ENCODE results near the gene RBP7. TPM values are rescaled to one million over a fixed set of nuclear protein-coding genes. Genes with fewer than 3 reads are reported as not detected.

Gene RBP7
- polyA plus RNA-seq, 4 donors, result 17.0 to 40.0 (median 21.4) TPM

DNA sequence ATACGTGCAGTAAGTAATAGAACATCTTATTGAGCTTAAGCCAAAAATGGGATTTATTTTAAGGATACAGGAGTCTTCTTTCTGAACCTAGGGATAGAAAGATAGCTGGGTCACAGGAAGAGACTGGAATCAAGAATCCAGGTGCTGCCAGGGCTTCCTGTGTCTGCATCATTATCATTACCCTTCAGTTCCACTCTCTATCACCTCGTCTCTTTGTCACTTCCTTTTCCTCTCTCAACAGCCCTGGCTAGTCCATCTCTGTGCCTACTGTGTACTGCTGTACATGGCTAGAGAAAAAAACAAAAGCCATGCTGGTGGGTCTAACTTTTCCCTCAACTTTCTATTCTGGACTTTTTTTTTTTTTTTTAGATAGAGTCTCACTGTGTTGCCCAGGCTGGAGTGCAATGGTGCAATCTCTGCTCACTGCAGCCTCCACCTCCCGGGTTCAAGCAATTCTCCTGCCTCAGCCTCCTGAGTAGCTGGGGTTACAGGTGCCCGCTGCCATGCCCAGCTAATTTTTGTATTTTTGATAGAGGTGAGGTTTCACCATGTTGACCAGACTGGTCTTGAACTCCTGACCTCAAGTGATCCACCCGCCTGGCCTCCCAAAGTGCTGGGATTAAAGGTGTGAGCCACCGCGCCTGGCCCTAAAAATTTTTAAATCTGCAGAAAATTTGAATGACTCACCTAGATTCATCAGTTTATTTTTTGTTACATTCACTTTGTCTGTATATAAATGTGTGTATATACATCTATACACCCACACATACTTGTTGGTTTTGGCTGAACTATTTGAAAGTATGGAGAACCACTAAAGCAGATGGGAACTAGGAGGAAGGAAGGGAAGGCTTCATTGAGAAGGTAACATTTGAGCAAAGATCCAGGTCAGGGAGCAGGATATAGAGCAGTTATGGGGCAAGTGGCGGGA, 67.7 kb downstream of the RBP7 start:
- DNase-seq (ENCODE audit: low read depth in 4 of 4, low spot score in 3 of 4), result no peak

DNA sequence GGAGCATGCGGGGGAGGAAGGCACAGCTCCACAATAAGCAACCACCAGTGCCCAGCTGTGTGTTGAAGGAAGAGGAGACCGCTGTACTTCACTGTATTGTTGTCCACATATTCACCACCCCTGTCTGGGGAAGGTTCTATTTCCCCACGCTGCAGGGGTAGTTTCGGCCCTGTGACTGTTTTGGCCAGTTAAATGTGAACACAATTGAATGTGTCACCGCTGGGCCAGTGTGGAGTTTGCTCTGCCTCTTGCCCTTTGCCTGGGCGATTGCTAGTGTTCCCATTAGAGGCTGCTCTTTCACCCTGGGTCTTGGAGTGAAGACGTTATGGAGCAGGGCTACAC, 68.3 kb downstream of the RBP7 start:
- no peak for DNase-seq (ENCODE audit: low read depth in 4 of 4, low spot score in 3 of 4)

Other genes with a start within 250 kb of the RBP7 start
- 100 to 1,000 TPM; 137 to 159 (median 154) TPM for gene CLSTN1, start 173.3 kb upstream of the RBP7 start, polyA plus RNA-seq (ENCODE audit: insufficient read length in 4 of 4)
- 10 to 100 TPM; 30.9 to 35.2 (median 32.6) TPM for gene CTNNBIP1, start 87.0 kb upstream of the RBP7 start, polyA plus RNA-seq (ENCODE audit: insufficient read length in 4 of 4)
- 10 to 100 TPM; 60.8 to 78.0 (median 71.9) TPM for gene LZIC, start 53.8 kb upstream of the RBP7 start, polyA plus RNA-seq (ENCODE audit: insufficient read length in 4 of 4)
- gene NMNAT1, start 53.8 kb upstream of the RBP7 start, polyA plus RNA-seq (ENCODE audit: insufficient read length in 4 of 4), result 10 to 100 TPM; 14.3 to 24.9 (median 18.1) TPM
- gene UBE4B, start 35.7 kb downstream of the RBP7 start, polyA plus RNA-seq (ENCODE audit: insufficient read length in 4 of 4), result 10 to 100 TPM; 45.2 to 54.5 (median 52.3) TPM
- gene KIF1B, start 213.3 kb downstream of the RBP7 start, polyA plus RNA-seq (ENCODE audit: insufficient read length in 4 of 4), result 10 to 100 TPM; 37.9 to 47.8 (median 42.9) TPM

Measured in left renal pelvis (tissue), 4 donors.